GM12892 (cell line): ENCODE measurements around the gene ANKRD44.

Experiments
- POLR2A ChIP-seq: IDR thresholded peaks from 2 replicates; pipeline ENCODE4 v1.6.1; 2011; ENCODE audit warnings: low read depth, low read length, control low read depth
- POLR2AphosphoS5 ChIP-seq: IDR thresholded peaks from 2 replicates; pipeline ENCODE4 v1.6.1; 2011; ENCODE audit warnings: low read depth, low read length, control low read depth

GRCh38 chr2:197057959-197058358 is 252.6 kb downstream of the ANKRD44 start:
- TF ChIP-seq POLR2A, result no peak
- no peak for TF ChIP-seq POLR2AphosphoS5
